ENCODE measurements around the gene EXD2.

DNA sequence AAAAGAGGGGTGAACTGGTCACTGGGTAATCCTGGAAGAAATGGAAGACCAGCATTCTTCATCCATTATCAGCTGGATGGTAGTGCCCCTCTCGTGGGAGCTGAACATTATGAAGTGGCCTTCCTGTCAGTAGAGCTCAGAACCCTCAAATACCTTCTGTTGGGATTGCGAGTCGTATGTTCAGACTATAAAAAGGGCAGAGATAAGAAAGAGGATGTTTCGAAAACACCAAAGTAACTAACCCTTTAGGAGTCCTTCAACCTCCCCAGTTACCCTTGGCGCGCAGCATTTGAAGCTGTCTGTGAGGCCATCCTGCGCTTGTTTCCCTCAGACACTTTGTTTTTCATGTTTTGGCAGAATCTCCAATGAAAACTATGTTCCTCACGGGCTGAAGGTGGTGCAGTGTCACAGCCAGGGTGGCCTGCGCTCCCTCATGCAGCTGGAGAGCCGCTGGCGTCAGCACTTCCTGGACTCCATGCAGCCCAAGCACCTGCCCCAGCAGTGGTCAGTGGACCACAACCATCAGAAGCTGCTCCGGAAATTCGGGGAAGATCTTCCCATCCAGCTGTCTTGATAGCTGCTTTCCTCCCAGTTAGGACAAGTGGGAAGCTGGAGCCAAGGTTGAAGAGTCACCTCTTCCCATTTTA, 49.4 kb downstream of the EXD2 start:
- TF ChIP-seq, protein P1, sequence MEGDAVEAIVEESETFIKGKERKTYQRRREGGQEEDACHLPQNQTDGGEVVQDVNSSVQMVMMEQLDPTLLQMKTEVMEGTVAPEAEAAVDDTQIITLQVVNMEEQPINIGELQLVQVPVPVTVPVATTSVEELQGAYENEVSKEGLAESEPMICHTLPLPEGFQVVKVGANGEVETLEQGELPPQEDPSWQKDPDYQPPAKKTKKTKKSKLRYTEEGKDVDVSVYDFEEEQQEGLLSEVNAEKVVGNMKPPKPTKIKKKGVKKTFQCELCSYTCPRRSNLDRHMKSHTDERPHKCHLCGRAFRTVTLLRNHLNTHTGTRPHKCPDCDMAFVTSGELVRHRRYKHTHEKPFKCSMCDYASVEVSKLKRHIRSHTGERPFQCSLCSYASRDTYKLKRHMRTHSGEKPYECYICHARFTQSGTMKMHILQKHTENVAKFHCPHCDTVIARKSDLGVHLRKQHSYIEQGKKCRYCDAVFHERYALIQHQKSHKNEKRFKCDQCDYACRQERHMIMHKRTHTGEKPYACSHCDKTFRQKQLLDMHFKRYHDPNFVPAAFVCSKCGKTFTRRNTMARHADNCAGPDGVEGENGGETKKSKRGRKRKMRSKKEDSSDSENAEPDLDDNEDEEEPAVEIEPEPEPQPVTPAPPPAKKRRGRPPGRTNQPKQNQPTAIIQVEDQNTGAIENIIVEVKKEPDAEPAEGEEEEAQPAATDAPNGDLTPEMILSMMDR (IDR thresholded peaks at IDR 0.05 in 4 of 5, conservative IDR thresholded peaks at IDR 0.05 in 1 of 5): no peak
- no peak for TF ChIP-seq POLR2A (IDR thresholded peaks at IDR 0.05)
